HepG2 (cell line): ENCODE results near the gene LRRC45. TPM values are rescaled to one million over a fixed set of nuclear protein-coding genes. Genes with fewer than 3 reads are reported as not detected.
A peak's percentile ranks its signal among the peaks of the same experiment; 100 is the strongest.

Experiments used
- DMAP1 ChIP-seq: IDR thresholded peaks from 2 replicates; pipeline ENCODE4 v1.6.1; 2016
- GATAD2A ChIP-seq: IDR thresholded peaks from 2 replicates; pipeline ENCODE4 v1.6.1; 2016
- HHEX ChIP-seq: IDR thresholded peaks from 2 replicates; pipeline ENCODE4 v1.6.1; 2016; ENCODE audit warnings: control low read depth
- HNRNPL ChIP-seq: fragments of 200-400 bp; formaldehyde crosslinking; IDR thresholded peaks from 2 replicates; pipeline ENCODE4 v1.6.1; 2017; ENCODE audit warnings: mild to moderate bottlenecking, low read depth, low read length
- HNRNPLL ChIP-seq: fragments of 200-400 bp; formaldehyde crosslinking; IDR thresholded peaks from 2 replicates; pipeline ENCODE4 v1.6.1; 2017; ENCODE audit warnings: mild to moderate bottlenecking, low read depth, low read length; ENCODE audit not compliant: poor library complexity, severe bottlenecking
- KDM4B ChIP-seq: sonication (generic); formaldehyde crosslinking; IDR thresholded peaks from 2 replicates; pipeline ENCODE4 v1.4.0; 2020; ENCODE audit warnings: missing genetic modification reagents
- KLF12 ChIP-seq: sonication (generic); formaldehyde crosslinking; IDR thresholded peaks from 2 replicates; pipeline ENCODE4 v1.4.0; 2020; ENCODE audit warnings: missing genetic modification reagents, borderline replicate concordance
- PHF5A ChIP-seq: IDR thresholded peaks from one replicate; pipeline ENCODE4 v1.6.1; 2018; ENCODE audit warnings: low read depth, missing genetic modification reagents; ENCODE audit not compliant: unreplicated experiment
- POLR2G ChIP-seq: fragments of 200-400 bp; formaldehyde crosslinking; IDR thresholded peaks from 2 replicates; pipeline ENCODE4 v1.6.1; 2018; ENCODE audit warnings: mild to moderate bottlenecking, low read depth, low read length, moderate library complexity
- SP4 ChIP-seq: sonication (generic); formaldehyde crosslinking; IDR thresholded peaks from 2 replicates; pipeline ENCODE4 v1.8.1; 2023; ENCODE audit warnings: mild to moderate bottlenecking, missing genetic modification reagents
- ZNF235 ChIP-seq: sonication (generic); formaldehyde crosslinking; IDR thresholded peaks from 2 replicates; pipeline ENCODE4 v1.8.1; 2023; ENCODE audit warnings: mild to moderate bottlenecking, missing genetic modification reagents, borderline replicate concordance
- ZNF343 ChIP-seq: sonication (generic); formaldehyde crosslinking; IDR thresholded peaks from 2 replicates; pipeline ENCODE4 v1.4.0; 2020; ENCODE audit warnings: mild to moderate bottlenecking, missing genetic modification reagents
- ZNF564 ChIP-seq: sonication (generic); formaldehyde crosslinking; IDR thresholded peaks from 2 replicates; pipeline ENCODE4 v1.8.1; 2023; ENCODE audit warnings: mild to moderate bottlenecking, missing genetic modification reagents
- ZNF614 ChIP-seq: IDR thresholded peaks from 2 replicates; pipeline ENCODE4 v1.6.1; 2018; ENCODE audit warnings: missing biosample characterization, missing genetic modification reagents, inconsistent platforms, borderline replicate concordance
- polyA plus RNA-seq, 8 experiments: library from polyadenylated mRNA; depleted of rRNA in 3 of 8; stranded (reverse) in 7 of 8; unstranded in 1 of 8; fragments of >200 nt; fragmentation: Illumina TruSeq in 4 of 8; extraction: Trizol in 4 of 8; gene quantifications; 2 replicates each; pipeline versions ENCODE4 v1.2.1 to v1.2.3, GENCODE V29; 2011 to 2016; ENCODE audit warnings: low read depth in 4 of 8, missing spikeins in 1 of 8, mixed read lengths in 1 of 8; ENCODE audit not compliant: insufficient read depth in 1 of 8
- total RNA-seq, 5 experiments: library from RNA; depleted of rRNA; stranded (reverse); fragments of >200 nt; fragmentation: Illumina TruSeq; extraction: Trizol; gene quantifications; 2 replicates each; pipeline ENCODE4 v1.2.3, GENCODE V29; 2016; ENCODE audit warnings: low read depth in 1 of 5
- TF ChIP-seq, protein P1 (sequence below): sonication (generic); formaldehyde crosslinking; IDR thresholded peaks from 2 replicates; pipeline ENCODE4 v1.4.0; 2020; ENCODE audit warnings: missing genetic modification reagents, borderline replicate concordance
- TF ChIP-seq, protein P2 (sequence below): sonication (generic); formaldehyde crosslinking; IDR thresholded peaks from 2 replicates; pipeline ENCODE4 v1.4.0; 2020; ENCODE audit warnings: mild to moderate bottlenecking, missing genetic modification reagents
- TF ChIP-seq, protein P3 (sequence below): sonication (generic); formaldehyde crosslinking; IDR thresholded peaks from 2 replicates; pipeline ENCODE4 v1.9.0; 2021; ENCODE audit warnings: missing genetic modification reagents, mild to moderate bottlenecking, borderline replicate concordance
- TF ChIP-seq, protein P4 (sequence below): sonication (generic); formaldehyde crosslinking; IDR thresholded peaks from 2 replicates; pipeline ENCODE4 v1.9.0; 2022; ENCODE audit warnings: low read depth, missing genetic modification reagents
- TF ChIP-seq, protein P5 (sequence below): sonication (generic); formaldehyde crosslinking; IDR thresholded peaks from 2 replicates; pipeline ENCODE4 v1.4.0; 2020; ENCODE audit warnings: missing genetic modification reagents, low read depth, mild to moderate bottlenecking, borderline replicate concordance
- TF ChIP-seq, protein P6 (sequence below): sonication (generic); formaldehyde crosslinking; conservative IDR thresholded peaks from 2 replicates; pipeline ENCODE4 v1.8.0; 2022; ENCODE audit warnings: mild to moderate bottlenecking, moderate library complexity, missing genetic modification reagents

Gene LRRC45
- total and polyA plus RNA-seq, 2 of the 13 experiments (the other 11 are each of a cell fraction or from before 2014, with no cell fraction given), result 11.6 to 48.1 TPM

DNA sequence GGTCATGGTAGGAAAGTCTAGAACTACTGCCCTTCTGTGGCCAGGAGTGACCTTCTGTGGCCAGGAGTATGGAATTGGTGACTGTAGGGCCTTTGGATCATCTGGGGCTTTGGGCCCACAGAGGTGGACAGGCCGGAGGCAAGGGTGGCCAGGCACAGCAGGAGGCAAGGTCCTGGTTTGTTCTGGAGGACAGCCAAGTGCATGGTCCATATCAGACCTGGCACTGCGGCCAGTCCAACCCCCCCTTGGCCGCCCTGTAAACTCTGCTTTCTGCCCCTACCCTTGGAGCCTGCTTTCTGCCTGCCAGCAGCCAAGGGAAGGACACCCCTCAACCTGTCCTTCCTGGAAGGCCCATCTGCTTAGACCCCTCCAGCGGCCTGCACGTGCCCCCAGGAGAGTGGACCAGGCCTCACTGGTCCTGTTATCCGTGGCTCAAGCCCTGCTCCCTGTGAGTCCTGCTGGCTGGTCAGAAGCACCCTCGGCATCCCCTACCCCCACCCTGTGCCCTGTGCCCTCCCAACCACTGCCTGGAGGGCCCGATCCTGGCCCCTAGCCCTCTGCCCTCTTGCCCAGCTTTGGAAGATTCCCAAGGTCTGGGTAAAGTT lies 16.7 kb downstream of the LRRC45 start (continued):
- TF ChIP-seq ZNF235 (CRISPR knock-in tag), result peak; percentile 62; the same call in 1 of the 2 replicates
- TF ChIP-seq HHEX (CRISPR knock-in tag), result no peak
- TF ChIP-seq POLR2G, result no peak
- TF ChIP-seq ZNF343 (CRISPR knock-in tag), result no peak
- TF ChIP-seq, protein P1, sequence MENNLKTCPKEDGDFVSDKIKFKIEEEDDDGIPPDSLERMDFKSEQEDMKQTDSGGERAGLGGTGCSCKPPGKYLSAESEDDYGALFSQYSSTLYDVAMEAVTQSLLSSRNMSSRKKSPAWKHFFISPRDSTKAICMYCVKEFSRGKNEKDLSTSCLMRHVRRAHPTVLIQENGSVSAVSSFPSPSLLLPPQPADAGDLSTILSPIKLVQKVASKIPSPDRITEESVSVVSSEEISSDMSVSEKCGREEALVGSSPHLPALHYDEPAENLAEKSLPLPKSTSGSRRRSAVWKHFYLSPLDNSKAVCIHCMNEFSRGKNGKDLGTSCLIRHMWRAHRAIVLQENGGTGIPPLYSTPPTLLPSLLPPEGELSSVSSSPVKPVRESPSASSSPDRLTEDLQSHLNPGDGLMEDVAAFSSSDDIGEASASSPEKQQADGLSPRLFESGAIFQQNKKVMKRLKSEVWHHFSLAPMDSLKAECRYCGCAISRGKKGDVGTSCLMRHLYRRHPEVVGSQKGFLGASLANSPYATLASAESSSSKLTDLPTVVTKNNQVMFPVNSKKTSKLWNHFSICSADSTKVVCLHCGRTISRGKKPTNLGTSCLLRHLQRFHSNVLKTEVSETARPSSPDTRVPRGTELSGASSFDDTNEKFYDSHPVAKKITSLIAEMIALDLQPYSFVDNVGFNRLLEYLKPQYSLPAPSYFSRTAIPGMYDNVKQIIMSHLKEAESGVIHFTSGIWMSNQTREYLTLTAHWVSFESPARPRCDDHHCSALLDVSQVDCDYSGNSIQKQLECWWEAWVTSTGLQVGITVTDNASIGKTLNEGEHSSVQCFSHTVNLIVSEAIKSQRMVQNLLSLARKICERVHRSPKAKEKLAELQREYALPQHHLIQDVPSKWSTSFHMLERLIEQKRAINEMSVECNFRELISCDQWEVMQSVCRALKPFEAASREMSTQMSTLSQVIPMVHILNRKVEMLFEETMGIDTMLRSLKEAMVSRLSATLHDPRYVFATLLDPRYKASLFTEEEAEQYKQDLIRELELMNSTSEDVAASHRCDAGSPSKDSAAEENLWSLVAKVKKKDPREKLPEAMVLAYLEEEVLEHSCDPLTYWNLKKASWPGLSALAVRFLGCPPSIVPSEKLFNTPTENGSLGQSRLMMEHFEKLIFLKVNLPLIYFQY (CRISPR knock-in tag), result peak; percentile 77; the same call in 1 of the 2 replicates
- TF ChIP-seq DMAP1 (CRISPR knock-in tag), result no peak
- TF ChIP-seq, protein P2, sequence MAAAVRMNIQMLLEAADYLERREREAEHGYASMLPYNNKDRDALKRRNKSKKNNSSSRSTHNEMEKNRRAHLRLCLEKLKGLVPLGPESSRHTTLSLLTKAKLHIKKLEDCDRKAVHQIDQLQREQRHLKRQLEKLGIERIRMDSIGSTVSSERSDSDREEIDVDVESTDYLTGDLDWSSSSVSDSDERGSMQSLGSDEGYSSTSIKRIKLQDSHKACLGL (CRISPR knock-in tag), result peak; percentile 49; the same call in 1 of the 2 replicates
- peak; percentile 33; the same call in 1 of the 2 replicates for TF ChIP-seq ZNF614 (CRISPR knock-in tag)
- TF ChIP-seq, protein P3, sequence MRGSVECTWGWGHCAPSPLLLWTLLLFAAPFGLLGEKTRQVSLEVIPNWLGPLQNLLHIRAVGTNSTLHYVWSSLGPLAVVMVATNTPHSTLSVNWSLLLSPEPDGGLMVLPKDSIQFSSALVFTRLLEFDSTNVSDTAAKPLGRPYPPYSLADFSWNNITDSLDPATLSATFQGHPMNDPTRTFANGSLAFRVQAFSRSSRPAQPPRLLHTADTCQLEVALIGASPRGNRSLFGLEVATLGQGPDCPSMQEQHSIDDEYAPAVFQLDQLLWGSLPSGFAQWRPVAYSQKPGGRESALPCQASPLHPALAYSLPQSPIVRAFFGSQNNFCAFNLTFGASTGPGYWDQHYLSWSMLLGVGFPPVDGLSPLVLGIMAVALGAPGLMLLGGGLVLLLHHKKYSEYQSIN (CRISPR knock-in tag), result no peak
- TF ChIP-seq SP4 (CRISPR knock-in tag), result no peak
- TF ChIP-seq, protein P4, sequence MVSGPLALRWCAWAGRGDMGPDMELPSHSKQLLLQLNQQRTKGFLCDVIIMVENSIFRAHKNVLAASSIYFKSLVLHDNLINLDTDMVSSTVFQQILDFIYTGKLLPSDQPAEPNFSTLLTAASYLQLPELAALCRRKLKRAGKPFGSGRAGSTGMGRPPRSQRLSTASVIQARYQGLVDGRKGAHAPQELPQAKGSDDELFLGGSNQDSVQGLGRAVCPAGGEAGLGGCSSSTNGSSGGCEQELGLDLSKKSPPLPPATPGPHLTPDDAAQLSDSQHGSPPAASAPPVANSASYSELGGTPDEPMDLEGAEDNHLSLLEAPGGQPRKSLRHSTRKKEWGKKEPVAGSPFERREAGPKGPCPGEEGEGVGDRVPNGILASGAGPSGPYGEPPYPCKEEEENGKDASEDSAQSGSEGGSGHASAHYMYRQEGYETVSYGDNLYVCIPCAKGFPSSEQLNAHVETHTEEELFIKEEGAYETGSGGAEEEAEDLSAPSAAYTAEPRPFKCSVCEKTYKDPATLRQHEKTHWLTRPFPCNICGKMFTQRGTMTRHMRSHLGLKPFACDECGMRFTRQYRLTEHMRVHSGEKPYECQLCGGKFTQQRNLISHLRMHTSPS (CRISPR knock-in tag), result peak; percentile 95
- TF ChIP-seq, protein P5, sequence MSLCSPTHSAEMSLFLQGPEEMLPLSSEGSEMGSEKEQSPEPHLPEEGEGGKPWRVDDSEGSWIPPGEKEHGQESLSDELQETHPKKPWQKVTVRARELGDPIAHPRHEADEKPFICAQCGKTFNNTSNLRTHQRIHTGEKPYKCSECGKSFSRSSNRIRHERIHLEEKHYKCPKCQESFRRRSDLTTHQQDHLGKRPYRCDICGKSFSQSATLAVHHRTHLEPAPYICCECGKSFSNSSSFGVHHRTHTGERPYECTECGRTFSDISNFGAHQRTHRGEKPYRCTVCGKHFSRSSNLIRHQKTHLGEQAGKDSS (CRISPR knock-in tag), result 0 out of 2 replicates have a peak, but pooled peaks have one; percentile 44
- TF ChIP-seq ZNF564 (CRISPR knock-in tag), result no peak
- TF ChIP-seq, protein P6, sequence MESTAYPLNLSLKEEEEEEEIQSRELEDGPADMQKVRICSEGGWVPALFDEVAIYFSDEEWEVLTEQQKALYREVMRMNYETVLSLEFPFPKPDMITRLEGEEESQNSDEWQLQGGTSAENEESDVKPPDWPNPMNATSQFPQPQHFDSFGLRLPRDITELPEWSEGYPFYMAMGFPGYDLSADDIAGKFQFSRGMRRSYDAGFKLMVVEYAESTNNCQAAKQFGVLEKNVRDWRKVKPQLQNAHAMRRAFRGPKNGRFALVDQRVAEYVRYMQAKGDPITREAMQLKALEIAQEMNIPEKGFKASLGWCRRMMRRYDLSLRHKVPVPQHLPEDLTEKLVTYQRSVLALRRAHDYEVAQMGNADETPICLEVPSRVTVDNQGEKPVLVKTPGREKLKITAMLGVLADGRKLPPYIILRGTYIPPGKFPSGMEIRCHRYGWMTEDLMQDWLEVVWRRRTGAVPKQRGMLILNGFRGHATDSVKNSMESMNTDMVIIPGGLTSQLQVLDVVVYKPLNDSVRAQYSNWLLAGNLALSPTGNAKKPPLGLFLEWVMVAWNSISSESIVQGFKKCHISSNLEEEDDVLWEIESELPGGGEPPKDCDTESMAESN (CRISPR knock-in tag), result no peak
- TF ChIP-seq HNRNPL, result peak; percentile 97
- TF ChIP-seq HNRNPLL, result no peak
- 0 out of 2 replicates have a peak, but pooled peaks have one; percentile 16 for TF ChIP-seq KDM4B (CRISPR knock-in tag)
- TF ChIP-seq KLF12 (CRISPR knock-in tag), result no peak
- TF ChIP-seq PHF5A (CRISPR knock-in tag), result peak; percentile 52
- TF ChIP-seq GATAD2A (CRISPR knock-in tag), result peak; percentile 55
